ENCODE results near the gene PMM2.
A peak's percentile ranks its signal among the peaks of the same experiment; 100 is the strongest.
"Not testable (repeated sequence)": the region's sequence is repeated elsewhere in the genome, so short reads cannot be mapped to it uniquely, and the experiment has no call there.

Gene PMM2

DNA sequence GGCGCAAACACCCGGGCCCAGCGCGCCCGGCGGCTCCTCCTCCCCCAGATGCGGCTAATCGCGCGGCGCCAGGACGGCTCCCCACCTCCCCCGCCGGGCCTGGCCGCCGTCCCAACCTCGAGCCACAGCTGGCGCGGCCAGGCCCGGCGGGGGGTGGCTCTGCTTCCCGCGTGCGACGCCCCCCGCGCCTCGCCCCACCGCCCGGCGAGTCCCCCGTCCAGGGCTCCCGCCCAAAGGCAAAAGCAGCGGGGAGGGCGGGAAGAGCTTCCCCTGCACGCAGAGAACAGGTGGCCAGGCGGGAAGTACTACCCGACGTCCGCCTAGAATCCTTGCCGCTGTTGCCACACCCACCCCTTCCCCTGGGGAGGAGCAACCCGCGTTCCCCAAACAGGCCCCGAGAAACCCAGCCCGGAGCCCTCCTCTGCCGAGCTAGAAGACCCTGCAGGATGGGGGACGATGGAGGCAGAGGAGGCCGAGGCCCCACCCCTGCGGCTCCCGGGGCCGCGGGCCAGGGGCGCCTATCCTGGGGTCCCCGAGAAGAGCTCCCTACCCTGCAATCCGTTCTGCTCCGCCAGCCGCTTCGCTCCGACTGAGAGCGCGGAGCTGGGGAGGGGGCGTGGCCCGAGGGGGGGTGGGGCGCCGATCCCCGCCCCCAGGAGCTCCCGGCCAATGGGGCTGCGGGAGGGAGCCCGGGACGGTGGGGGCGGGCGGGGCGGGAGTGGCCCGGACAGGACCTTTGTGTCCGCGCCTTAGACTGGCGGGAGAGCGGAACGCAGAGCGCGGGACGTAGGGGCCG, 71.0 kb downstream of the PMM2 start, which contains the start of gene CARHSP1:
Gene CARHSP1 (minus strand): TSS at position 591 of the 796 bp plus-strand sequence. CDS start 9,678 bp downstream, outside the sequence.
- peak; percentile 54 for DNase-seq

DNA sequence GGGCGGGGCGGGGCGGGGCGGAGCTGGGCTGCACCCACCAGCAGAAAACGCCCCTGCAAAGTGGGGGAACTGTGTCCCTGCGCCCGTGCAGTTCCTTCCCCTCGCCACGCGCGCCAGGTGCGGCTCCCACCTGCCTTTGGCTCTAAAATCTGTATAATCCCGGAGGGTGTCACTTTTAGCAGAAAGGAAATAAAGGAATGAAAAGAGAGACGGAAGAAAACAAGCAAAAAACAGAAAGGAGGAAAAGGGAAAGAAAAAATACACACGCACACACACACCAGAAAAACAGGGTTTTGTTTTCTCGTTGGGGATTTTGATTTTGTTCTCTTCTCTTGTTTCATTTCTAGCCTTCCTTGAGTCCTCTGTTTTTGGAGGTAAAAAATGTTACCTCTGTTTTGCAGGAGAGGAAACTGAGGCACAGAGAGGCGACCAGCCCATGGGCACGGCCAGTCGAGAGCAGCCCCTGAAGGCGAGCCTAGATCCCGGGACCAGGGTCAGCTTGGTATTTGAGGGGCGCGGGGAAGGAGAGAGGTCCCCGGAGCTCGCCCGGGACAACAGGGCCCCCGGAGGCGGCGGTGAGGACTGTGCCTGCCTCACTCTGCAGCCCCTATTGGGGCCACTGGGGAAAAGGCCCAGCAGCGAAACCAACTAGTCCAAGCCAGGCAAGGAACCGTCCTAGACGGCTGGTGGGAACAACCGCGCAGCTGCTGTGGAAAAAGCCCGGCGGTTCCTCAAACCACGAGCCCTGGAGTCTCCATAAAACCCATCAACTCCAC, 71.8 kb downstream of the PMM2 start:
- DNase-seq = no peak

DNA sequence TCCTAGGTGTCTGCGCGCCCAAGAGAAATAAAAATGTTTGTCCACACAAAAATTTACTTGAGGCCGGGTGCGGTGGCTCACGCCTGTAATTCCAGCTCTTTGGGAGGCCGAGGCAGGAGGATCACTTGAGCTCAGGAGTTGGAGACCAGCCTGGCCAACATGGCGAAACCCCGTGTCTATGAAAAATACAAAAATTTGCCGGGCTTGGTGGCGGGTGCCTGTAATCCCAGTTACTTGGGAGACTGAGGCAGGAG, 72.3 kb downstream of the PMM2 start:
- not testable (repeated sequence) for DNase-seq

DNA sequence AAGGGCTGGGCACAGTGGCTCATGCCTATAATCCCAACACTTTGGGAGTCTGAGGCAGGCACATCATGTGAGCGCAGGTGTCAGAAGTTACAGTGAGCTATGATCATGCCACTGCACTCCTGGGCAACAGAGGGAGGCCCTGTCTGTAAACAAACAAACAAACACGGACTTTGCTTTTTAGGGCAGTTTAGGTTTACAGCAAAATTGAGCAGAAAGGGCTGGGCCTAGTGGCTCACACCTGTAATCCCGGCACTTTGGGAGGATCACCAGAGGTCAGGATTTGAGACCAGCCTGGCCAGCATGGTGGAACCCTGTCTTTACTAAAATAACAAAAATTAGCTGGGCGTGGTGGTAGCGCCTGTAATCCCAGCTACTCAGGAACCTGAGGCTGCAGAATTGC, 74.4 kb downstream of the PMM2 start:
- DNase-seq = no peak

DNA sequence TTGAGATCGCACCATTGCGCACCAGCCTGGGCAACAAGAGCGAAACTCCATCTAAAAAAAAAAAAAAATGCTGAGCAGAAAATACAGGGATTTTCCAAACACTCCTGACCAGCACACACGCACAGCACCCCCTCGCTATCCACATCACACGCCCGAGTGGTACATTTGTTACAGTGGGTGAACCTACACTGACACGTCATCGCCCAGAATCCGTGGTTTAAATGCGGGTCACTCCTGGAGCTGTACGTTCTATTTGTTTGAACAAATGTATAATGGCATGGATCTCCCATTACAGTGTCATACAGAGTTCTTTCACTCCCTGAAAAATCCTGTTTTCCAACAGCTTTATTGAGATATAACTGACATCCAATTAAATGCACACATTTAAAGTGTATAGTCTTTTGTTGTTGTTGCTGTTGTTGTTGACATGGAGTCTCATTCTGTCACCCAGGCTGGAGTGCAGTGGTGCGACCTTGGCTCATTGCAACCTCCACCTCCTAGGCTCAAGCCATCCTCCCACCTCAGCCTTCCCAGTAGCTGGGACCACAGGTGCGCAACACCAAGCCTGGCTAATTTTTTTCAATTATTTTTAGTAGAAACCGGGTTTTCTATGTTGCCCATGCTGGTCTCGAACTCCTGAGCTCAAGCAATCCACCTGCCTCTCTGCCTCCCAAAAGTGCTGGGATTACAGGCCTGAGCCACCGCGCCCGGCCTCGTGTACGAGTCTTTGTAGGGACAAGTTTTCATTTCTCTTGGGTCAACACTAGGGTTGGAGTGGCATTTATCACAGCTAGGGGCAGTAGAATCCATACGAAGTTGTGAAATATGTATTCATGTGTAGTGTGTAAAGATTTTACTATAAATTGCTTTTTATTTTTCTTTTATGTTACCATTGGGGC, 75.6 kb downstream of the PMM2 start:
- DNase-seq = no peak

DNA sequence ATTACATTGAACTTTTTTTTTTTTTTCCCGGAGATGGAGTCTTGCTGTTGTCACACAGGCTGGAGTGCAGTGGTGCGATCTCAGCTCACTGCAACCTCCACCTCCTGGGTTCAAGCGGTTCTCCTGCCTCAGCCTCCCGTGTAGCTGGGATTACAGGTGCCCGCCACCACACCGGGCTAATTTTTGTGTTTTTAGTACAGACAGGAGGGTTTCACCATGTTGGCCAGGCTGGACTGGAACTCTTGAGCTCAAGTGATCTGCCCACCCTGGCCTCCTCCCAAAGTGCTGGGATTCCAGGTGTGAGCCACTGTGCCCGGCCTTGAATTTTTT, 76.2 kb downstream of the PMM2 start:
- DNase-seq = not testable (repeated sequence)

DNA sequence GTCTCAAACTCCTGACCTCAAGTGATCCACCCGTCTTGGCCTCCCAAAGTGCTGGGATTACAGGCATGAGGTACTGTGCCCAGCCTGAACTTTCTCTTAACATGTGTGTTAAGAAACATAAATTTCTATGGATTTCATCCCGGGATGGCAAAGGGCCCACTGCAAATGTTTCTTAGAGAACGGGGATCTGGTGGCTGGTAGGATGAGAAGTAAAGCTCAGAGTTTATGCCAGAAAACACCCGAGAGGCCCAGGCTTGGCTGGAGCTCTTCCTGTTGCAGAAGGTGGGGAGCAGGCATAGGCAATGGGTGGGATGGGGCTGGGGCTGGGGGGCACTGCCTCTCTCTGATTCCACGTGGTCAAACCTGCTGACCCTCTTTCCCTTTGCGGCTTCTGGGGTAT, 76.7 kb downstream of the PMM2 start:
- DNase-seq = no peak

DNA sequence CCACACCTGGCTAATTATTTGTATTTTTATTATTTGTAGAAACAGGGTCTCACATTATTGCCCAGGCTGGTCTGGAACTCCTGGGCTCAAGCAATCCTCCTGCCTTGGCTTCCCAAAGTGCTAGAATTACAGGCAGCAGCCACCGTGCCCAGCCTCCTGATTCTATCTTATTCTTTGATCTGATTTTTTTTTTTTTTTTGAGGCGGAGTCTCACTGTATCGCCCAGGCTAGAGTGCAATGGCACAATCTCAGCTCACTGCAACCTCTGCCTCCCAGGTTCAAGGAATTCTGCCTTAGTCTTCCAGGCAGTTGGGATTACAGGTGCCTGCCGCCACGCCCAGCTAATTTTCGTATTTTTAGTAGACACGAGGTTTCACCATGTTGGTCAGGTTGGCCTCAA, 77.7 kb downstream of the PMM2 start:
- DNase-seq = not testable (repeated sequence)

DNA sequence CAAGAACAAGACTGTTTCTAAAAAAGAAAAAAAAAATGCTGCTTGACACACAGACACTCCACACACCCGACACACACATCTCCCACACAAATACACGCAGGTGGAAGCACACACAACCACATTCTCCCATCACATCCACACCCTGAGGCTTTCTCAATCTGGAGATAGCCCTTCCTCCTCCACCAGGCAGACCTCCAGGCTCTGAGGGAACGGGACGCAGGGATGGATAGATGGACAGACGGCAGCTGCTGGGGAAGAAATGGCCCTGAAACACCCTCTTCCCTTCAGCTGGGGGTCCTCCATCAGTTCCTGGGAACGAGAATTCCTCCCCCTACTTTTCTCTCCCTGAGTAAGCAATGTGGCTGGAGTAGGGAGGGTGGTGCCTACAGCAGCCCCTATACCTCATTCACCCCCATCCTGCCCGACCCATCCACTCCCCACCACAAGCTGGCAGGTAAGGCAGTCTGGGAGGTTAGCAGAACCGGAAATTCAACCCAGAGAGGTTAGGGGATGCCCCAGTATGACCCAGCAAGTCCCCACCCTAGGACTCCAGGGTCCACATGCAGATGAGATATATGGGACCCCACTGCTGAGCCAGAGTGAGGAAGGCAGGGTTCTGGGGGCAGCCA, 80.4 kb downstream of the PMM2 start:
- DNase-seq = no peak

DNA sequence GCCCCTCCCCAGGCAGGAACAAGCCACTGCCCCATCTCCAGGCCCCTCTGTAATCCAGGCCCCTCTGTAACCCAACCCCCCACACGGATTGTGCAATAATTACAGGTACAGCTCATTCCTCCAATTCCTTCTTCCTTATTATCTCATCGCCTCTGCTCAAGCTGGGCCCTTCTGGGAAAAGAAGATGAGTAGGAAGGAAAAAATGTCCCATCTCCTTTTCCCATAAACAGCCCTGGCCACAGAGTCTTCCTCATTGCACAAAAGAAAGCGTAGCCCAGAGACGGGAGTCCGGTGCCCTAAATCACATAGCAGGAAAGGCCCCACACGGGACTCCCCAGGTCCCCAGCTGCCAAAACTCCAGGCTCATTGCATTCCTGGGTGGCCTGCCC, 80.9 kb downstream of the PMM2 start:
- DNase-seq = no peak

DNA sequence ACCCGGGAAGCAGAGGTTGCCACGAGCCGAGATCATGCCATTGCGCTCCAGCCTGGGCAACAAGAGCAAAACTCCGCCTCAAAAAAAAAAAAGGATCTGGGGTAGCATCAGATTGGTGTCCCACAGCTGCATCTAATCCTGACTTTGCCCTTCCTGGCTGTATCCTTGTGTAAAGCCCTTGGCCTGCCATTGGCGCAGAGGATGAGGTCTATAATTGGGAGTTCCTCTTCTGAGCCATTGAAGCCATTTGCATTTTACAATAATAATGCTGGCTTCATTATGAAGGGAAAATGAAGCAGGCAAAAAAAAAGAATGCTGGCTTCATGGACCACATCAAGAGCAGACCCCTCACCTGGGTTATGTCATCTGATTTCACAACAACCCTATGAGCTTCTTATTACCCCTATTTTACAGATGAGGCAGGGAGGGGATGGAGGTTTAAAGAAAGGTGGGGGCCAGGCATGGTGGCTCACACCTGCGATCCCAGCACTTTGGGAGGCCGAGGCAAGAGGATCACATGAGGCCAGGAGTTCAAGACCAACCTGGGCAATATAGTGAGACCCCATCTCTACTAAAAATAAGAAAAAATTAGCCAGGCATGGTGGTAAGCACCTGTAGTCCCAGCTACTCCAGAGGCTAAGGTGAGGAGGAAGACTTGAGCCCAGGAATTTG, 83.3 kb downstream of the PMM2 start:
- DNase-seq = no peak

DNA sequence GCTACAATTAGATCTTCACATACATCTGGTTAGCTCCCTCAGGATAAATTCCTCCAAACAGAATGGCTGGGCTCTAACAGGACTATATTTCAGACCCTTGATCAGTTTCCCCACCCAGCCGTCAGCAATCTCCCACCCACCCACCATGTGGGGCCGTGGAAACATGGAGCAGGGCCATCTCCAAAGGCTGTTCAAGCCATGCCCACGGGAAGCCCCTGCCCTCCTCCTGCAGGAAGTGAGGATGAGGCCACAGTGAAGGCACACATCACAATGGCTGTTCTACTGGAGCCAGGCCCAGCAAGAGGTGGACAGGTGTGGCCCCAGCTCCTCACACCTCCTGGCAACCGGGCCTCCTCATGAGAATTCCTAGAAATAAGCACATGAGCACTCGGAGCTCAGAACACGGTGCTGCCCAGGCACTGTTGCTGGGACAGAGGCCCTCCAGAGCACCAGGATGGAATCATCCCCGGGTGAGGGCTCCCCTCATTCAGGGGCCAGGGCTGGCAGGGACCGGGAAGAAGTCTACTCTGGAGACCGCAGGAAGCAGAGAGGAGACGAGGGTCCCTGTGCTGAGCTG, 84.5 kb downstream of the PMM2 start, which contains the start of gene LITAFD:
Gene LITAFD (plus strand): TSS at position 311 of the 577 bp plus-strand sequence. CDS start 2,005 bp downstream, outside the sequence.
- no peak for DNase-seq

DNA sequence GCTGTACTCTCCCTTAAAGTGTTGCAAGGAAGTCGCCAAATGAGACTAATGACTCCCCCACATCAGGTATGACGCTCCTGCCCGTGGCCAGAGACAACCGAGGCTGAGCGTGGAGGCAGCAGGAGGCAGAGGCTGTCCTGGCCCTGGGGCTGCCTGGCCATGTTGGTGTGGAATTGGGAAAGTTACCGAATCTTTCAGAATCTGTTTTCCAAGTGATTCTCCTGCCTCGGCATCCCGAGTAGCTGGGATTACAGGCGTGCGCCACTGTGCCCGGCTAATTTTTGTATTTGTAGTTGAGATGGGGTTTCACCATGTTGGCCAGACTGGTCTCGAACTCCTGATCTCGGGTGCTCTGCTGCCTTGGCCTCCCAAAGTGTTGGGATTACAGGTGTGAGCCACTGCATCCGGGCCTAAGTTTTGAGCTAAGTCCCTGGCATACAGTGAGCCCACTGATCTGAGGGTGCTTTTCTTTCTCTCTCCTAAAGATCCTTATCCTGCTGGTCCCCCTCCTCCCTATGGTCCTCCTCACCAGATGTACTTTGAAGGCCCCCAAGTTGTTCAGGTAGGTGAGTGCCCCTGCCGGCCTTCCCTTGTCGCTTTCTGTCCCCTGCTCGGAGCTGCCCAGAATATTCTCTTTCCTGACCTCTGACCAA, 85.2 kb downstream of the PMM2 start:
- no peak for DNase-seq

DNA sequence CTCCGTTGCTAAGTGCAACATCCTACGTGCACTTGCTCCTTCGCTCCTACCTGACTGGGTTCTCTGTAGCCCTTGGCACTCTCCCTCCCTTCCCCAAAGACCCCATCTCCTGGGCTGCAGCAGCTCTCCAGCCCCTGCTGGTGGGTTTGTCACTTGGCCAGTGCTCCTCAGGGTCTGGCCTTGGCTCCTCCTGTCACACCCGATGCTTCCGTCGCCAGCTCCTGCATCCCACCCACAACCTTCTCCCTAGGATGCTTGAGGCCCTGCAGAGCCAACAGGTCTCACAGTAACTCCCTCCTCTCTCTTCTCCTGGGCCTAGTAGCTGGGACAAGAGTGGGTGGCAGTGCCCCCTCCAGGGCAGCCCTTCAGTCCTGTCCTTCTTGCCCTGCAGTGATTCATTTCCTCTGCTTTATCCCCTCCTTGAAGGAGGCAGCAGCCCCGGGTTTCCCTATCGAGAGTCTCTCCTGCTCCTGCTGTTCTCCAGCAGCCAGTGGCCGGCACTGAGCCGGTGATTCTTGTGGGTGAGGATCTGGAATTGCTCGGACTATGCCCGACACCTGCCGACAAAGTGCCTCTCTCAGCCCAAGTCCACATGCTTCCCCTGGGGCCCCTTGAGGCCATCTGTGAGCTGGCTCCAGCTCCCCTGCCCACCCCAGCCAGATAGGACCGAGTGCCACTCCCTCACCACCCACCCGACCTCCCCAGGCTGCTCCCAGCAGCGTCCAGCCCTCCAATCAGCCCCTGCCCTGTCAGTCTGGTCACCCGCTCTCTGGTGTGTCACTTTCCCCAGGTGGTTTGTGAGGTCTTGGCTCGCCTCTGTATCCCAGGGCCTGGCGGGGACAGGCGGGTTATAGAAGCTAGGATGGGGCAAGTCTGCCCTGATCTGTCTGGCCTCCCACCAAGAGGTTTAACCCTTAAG, 88.3 kb downstream of the PMM2 start:
- no peak for DNase-seq

DNA sequence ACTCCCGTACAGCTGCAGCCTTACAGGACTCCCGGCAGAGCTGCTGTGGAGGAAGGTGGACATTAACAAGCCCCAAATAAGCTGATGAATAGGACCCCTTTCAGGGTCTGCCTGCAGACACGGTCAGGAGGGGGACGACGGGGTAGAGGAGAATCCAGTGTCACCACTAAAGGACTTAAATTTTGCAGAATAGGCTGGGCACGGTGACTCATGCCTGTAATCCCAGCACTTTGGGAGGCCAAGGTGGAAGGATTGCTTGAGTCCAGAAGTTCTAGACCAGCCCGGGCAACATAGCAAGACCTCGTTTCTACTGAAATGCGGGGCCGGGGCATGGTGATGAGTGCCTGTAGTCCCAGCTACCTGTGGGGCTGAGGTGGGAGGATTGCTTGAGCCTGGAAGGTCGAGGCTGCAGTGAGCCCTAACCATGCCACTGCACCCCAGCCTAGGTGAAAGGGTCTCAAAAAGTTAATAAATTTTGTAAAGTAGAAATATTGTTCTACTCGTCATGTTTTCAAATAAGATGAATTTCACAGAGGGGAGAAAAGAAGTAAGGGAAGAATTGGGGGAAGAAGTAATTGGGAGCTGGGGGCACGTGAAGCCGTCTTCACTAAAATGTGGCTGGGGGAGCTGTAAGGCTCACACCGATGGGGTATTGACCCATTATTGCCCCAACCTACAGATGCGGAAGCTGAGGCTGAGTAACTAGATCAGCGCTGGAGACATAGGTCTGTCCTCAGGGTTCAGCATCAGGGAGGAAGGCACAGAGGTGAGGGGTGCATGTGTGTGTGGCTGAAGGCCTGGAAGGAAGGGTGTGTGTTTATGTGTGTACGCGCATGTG, 89.2 kb downstream of the PMM2 start:
- DNase-seq = no peak

DNA sequence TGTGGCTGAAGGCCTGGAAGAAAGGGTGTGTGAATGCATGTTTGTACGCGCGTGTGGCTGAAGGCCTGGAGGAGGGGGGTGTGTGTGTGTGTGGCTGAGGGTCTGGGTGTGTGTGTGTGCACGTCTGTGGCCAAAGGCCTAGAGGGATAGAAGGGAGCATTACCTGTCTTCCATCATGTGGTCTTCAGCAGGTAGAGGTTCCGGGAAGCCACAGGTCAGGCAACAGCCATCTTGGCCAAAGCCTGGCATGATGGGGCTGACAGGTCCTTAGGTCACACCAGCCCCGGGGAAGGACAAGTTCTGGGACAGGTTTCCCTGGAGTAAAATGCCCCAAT, 89.8 kb downstream of the PMM2 start:
- DNase-seq = no peak

DNA sequence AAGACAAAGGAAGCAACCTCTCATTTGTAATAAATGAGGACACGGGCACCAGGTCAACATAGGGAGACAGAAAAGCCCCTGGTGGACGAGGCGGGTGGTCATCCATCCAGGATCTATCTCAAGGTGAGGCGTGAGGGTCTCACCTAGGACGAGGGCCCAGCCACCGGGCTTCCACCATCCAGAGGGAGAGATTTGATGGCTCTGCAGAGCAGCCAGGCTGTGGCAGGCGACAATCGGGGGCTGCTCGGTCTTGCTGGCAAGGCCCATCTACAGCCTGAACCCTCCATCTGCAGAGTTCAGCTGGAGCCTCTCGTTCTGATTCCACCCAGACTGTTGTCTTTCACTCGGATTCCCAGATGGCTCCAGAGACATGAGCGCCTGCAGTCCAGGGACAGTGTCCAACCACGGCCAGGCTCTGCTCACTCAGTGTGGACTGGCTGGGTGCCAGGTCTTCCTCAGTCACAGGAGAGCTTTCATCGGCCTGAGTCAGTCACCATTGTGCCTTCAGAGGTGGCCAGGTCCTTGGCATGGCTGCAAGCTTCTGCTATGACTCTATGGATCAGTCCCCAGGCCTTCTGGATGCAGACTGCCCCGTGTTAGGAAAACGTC, 90.4 kb downstream of the PMM2 start:
- DNase-seq = no peak

DNA sequence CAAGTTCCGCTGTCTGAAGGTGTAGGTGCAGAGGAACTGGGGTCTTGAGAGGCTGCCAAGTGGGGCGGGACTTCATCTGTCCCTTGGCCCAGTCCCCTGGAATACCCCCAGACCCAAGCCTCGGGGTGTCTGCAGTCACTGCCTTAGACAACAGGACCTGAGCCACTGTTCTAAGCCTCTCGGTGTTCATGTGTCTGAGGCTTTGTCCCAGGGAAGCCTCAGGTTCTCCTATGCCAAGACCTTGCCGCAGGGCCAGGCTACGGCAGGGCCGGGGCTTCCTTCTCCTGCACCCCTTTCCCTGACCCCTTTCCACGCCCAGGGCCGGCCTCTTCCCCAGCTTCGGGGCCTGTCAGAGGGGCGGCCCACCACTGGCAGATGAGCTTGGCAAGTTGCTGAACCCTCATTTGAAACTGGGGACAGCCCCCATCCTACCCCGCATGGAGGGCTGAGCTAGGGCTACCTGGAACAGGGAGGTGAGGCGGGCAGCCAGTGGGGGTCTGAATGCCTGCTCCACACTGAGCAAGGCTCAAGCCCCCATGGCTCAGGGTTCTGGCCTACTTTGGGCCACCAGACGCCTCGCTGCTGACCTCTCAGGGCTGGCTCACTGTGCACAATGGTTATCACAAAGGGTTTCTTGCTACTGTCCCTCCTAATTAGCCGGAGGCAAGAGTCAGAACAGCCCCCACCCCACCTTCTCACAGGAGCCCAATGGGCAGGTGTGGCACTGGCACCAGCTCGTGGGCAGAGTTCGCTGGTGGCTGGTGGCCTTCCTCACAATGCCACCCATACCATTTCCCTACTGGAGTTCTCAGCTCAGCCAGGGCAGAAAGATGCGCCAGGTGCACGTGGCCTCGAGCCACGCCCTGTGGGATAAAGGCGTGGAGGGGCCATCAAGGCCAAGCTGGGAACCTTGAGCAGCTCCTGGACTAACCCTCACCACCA, 91.6 kb downstream of the PMM2 start:
- no peak for DNase-seq

Data from NCI-H187 treated with DMSO at 0.1 percent for 48 hours (cell line).